Measurements from ENCODE around the gene MLYCD.

The MLYCD gene

GRCh38 chr16:83925957-83926725, 27.2 kb downstream of the MLYCD start:
- no peak for DNase-seq (ENCODE audit: low read depth)

- peak; percentile 56 for DNase-seq (ENCODE audit: low read depth)
These were observed 27.9 kb downstream of the MLYCD start for GRCh38 chr16:83926726-83927397.

- DNase-seq (ENCODE audit: low read depth), result no peak
These were observed 29.6 kb downstream of the MLYCD start for GRCh38 chr16:83928341-83929055.

GRCh38 chr16:83929811-83930555, 31.1 kb downstream of the MLYCD start:
- DNase-seq (ENCODE audit: low read depth), result no peak

- no peak for DNase-seq (ENCODE audit: low read depth)
These were observed 32.0 kb downstream of the MLYCD start for GRCh38 chr16:83930730-83931500.

GRCh38 chr16:83931556-83931955, 32.6 kb downstream of the MLYCD start:
- no peak for DNase-seq (ENCODE audit: low read depth)

GRCh38 chr16:83932304-83932703, 33.4 kb downstream of the MLYCD start:
- no peak for DNase-seq (ENCODE audit: low read depth)

GRCh38 chr16:83932955-83933673, 34.2 kb downstream of the MLYCD start:
- DNase-seq (ENCODE audit: low read depth), result no peak

GRCh38 chr16:83933885-83934683, 35.2 kb downstream of the MLYCD start:
- DNase-seq (ENCODE audit: low read depth), result no peak

GRCh38 chr16:83934684-83934977, 35.7 kb downstream of the MLYCD start:
- no peak for DNase-seq (ENCODE audit: low read depth)

GRCh38 chr16:83935005-83935857, 36.3 kb downstream of the MLYCD start:
- DNase-seq (ENCODE audit: low read depth), result no peak

- no peak for DNase-seq (ENCODE audit: low read depth)
These were observed 36.9 kb downstream of the MLYCD start for GRCh38 chr16:83935858-83936255.

GRCh38 chr16:83936581-83937165, 37.8 kb downstream of the MLYCD start:
- DNase-seq (ENCODE audit: low read depth), result no peak

- no peak for DNase-seq (ENCODE audit: low read depth)
These were observed 38.4 kb downstream of the MLYCD start for GRCh38 chr16:83937267-83937666.

GRCh38 chr16:83937922-83938885, 39.3 kb downstream of the MLYCD start:
- DNase-seq (ENCODE audit: low read depth), result no peak

- no peak for DNase-seq (ENCODE audit: low read depth)
These were observed 40.4 kb downstream of the MLYCD start for GRCh38 chr16:83939266-83939855.

- no peak for DNase-seq (ENCODE audit: low read depth)
These were observed 41.2 kb downstream of the MLYCD start for GRCh38 chr16:83940119-83940518.

All from HS-27A (cell line).